Amniotic stem cell (primary cell): Measurements from ENCODE around the gene VCP.

Experiments
- DNase-seq: peaks from one replicate; lab custom pipeline; 2025; lab: John Stamatoyannopoulos, UW

VCP gene

DNA sequence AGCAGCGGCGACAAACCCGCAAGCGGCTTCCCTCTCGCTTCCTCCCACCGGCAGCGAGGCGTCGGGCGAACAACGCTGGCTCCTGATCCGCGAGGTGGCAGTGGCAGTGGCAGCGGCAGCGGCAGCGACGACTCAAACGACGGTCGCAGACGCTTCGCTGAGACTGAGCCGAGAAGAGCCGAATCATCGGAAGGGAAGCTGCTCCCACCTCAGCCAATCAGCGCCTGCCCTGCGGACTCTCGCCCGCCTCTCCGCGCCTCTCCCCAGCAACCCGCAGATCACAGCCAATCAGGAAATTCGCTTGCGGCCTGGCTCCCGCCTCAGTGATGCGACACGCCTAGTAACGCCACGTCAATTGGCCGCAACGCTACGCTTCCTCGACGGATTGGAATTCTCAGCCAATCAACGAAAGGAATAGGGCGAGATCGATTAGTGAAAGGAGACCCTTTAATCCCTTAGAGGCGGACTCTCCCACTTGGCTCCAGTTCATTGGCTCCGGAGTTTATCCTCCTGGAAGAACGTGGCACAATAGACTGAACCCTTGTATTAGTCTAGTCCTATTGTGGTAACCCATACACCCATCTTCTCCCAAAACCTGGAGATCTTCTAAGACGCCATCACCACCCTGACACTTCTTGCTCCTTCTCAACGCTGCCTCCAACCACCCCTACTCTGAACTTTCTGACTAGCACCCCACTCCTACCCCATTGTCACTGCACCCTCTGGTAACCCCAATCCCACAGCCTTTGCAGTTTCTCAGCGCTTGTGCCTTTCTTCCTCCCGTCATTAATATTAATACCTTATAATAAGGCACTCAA is at the start of gene VCP:
Gene VCP (minus strand): TSS at position 165 of the 818 bp plus-strand sequence. CDS start 272 bp downstream, outside the sequence.
- DNase-seq = peak; percentile 98

DNA sequence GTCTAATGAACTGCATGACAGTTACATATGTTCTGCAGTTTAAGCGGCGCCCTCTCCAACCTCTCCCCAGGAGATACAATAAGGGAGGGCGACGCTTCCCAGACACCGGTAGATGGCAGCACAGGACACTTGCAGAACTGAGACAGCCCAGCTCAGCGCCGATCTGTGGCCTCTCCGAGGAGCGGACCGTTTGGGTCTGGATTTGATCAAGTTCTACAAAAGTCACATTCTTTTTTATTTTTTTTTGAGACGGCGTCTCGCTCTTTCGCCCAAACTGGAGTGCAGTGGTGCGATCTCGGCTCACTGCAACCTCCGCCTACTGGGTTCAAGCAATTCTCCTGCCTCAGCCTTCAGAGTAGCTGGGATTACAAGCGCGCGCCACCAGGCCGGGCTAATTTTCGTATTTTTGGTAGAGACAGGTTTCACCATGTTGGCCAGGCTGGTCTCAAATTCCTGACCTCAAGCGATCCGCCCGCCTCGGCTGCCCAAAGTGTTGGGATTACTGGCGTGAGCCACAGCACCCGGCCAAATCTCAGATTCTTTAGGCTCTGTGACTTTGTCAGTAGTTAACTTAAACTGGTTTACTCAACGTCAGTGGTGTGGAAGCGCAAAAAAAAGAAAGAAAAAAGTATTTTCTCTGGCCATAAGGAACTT is 44.6 kb upstream of the VCP start:
- DNase-seq = peak; percentile 92

- DNase-seq = no peak
These were observed 44.1 kb upstream of the VCP start for GRCh38 chr9:35116539-35116897.

DNA sequence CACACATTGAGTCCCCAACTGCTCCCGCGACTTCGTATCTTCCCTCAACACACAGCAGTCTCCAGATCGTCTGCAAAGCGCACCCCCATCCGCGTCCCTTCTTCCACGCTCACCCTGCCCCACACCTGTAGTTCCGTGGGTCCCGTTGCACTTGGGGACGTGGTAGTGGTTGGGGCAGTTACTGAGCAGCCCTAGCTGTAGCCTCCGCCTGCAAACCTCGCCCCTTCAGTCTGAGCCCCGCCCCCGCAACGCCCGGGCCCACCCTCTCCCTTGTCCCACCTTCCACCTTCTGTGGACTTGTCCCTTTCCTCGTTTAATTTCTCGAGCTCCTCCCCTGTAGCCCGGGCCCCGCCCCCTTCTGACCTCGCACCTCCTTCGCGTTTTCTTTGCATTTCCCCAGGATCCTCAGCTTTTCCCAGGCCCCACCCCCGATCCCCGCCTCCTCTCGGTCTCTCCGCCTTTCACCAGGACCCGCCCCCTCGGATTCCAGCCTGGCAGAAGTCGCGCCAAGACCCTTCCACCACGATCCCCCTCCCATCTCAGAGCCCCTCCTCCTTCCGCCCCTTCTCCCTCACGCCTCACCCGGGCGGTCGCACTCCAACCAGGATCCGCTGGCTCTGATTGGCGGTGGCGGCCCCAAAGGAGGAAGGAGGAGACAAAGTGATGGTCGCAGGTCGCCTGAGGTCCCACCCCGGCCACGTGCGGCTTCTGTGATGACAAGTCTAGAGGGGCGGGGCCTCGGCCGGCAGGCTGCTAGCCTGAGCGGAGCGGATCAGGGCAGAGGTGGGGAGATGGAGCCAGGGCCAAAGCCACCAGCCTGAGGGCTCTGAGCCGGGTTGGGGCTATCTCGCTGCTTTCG is 43.5 kb upstream of the VCP start, which contains the start of gene ATOSB:
Gene ATOSB (minus strand): TSS at position 183 of the 859 bp plus-strand sequence. CDS start 7,588 bp downstream, outside the sequence.
- DNase-seq = peak; percentile 97

GRCh38 chr9:35114840-35115628 is 42.6 kb upstream of the VCP start:
- DNase-seq = peak; percentile 57

DNA sequence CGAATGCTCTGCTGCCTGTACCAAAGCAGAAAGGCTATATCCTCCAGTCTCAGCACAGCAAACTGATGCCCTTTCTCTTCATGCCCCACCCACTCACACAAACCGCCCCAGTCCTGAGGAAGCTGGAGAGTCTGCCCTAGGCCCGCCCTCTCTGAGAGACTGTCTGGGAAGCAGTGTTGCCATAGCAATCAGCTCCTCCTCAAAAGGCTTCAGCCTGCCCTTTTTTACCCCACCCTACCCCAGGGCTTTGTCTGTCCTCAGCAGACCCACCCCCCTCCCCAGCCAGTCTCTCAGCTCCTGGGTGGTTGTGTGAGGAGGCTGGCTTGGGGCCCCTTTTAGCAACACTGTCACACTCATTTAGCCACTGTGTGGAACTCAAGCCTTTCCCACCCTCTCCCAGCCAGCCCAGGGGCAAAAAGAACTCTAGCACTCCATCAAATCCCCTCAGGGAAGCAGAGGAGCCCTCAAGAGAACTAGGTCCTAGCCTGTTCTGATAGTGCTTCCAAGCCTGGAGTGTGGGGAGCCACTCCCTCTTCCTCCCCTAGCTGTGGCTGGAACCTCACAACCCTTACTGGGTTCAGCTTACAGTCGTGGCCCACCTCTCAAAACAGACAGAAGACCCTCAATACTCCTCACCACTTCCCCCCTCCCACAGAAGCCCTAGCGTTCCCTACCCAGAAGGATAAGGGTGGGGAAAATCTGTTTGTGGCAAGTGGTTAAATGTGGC is 41.9 kb upstream of the VCP start:
- peak; percentile 98 for DNase-seq

- DNase-seq = peak; percentile 40
These were observed 40.0 kb upstream of the VCP start for GRCh38 chr9:35112257-35113020.

DNA sequence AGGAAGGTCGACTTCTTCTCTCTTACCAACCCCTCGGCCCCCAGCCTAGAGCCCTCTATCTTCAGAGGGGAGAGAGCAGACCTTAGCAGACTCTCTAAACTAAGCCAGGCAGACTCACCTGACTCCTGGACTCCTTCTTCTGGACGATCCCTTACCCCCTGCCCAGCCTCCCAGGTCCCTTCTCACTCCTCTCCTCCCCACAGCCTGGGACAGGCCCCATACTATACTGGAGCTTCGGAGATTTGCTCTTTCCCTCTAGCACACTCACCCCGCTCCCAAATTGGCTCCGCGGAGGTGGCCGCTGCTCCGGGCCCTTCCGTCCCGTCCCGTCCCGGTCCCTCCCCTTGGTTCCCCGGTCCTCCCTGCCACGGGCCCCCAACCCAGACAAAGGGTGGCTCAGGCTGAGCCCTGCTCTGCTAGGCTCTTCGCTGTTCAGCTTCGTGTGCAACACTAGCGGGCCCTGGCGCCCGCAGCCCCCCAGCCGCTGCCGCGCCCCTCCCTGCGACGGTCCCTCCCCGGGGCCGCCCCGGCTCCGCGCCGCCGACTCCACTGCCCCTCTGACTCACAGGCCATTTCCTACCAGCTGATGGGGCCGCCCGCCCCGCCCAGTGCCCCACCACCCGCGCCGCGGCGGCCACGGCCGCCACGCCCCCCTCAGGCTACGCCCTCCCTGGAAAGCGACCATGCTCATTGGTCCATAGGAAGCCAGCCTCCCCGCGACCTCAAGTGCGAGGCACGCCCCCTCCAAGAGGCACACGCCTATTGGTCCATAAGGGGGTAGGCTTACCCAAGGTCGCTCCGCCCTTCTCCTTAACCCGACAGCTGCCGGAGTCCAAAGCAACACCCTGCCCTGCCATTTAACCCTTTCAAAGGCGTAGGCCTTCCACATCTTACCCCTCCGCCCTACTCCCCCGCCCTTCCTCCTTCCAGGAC is 38.8 kb upstream of the VCP start:
- peak; percentile 98 for DNase-seq

- peak; percentile 8 for DNase-seq
These were observed 37.9 kb upstream of the VCP start for GRCh38 chr9:35110327-35110761.

DNA sequence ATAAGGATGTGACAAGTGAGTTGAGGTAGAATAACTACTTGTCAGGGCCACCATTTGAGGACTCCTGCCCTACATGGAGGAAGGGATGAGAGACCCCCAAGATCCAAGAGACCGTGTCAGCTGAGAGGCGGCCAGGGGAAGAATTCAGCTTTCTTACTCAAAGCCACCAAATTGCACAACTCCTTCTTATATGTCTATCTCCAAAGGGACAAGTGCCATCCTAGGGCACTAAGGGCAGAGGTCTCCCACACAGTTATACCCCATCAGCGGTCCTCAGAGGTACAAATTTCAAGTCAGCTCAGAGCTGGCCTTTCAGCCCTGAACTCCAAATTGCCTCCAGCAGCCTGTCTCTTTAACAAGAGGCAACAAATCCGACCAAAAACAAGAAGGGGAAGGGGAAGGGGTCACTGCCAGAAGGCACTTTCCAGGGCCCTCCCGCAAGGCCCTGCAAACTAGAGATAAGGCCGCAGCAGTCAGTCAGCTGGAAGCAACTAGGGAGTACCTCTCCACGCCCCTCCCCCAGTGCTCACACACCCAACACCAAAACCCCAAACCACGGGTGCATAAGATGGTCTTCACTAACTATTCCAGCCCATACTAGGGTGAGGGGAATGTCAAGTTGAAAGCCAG is 36.6 kb upstream of the VCP start:
- DNase-seq = no peak

DNA sequence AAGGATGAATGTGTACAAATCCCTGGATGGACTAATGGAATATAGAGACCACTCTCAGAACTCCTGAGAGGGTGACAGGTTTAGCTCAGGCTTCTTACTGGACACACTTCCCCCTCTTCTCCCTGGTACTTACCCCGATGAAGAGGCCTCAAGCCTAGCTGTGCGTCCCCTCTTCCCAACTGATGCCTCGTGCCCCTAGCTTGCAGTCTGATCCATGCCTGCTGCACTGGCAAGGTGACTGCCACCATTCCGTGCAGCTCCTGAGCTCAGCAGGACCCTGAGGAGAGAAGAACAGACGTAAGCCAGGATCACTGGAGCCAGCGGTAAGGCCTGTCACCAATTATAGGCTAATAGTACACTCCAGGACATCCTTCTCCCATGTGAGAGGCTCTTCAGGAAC is 36.0 kb upstream of the VCP start:
- DNase-seq = no peak

DNA sequence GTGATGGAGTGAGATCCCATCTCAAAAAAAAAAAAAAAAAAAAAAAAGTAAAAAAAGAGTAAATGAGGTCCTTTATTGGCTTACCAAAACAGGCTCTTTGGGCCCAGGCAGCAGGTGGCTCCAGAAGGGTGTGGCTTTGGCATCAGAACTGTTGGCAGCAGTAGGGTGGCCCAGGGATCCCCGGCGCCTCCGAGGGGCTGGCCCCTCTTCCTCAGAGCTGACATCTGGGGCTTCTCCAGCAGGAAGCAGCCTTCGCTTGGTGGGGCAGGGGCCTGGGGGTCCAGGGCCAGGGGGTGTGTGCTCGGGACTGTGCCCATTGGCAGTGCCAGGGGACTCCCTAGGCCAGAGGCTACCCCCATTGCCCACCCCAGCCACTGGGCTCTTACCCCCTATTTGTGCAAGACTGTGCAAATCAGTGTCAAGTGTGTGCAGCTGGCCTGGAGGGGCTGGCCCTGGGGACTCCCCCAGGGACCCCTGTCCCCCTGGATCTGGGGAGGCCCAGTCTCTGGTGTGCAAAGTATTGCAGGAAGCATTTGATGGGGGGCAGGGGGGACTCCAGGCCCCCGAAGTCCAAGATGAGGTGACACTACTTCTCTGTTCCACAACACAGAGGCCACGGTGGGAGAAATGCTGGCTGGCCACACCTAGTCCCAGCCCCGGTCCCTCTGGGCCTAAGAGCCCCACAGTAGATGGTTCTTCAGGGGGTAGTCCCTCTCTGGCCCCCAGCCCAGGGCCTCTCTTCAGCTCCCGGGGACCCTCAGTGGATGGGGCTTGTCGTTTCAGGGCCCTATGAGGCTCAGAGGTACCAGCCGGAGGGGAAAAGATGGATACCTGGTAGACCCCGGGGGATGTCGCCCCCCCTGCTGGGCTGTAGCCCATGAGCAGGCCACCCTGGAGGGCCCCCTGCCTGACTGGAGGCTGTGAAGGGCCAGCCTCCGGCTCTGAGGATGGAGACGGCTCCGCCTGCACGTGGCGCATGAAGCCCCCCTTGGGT is 35.2 kb upstream of the VCP start:
- no peak for DNase-seq

DNA sequence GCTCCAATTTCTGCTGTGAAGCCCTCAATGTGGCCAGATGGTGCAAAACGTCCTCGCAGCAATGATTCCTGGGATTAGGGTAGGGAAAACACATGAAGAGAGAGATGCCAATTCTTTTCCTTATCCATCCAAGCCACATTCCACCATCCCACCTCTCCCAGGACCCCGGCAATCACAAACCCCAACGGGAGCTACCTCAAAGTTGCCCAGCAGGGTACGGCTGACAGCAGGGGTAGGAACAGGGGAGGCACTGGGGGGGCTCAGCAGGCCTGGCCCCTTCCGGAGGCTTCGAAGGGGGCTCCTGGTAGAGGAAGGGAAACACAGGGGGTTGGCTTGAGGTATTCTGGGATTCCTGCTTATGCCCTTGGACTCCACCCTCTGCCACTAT is 33.9 kb upstream of the VCP start:
- DNase-seq = no peak

GRCh38 chr9:35105571-35106342 is 33.3 kb upstream of the VCP start:
- DNase-seq = no peak

DNA sequence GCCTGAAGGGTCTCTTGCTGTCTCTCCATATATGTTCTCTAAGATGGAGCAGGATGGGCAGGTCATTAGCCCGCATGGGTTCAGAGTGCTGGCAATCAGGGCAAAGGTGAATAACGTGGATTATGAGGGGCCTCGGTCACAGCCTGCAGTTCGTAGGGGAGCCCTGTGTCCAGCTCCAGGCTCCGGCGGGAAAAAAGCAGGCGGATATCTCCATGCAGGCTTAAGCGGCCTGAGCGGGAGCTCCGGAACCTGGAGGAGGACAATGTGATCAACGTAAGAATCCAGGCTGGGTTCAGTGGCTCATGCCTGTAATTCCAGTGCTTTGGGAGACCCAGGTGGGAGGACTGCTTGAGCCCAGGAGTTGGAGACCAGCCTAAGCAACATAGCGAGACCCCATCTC is 32.7 kb upstream of the VCP start:
- DNase-seq = no peak

- DNase-seq = no peak
These were observed 32.2 kb upstream of the VCP start for GRCh38 chr9:35104586-35104985.
